Stimulated activated naive CD4-positive, alpha-beta T cell treated with Interleukin-2 at 50 U/mL for 16 hours (primary cell): ENCODE measurements around the gene CFAP92.
"Not testable (repeated sequence)": the region's sequence is repeated elsewhere in the genome, so short reads cannot be mapped to it uniquely, and the experiment has no call there.

Experiments
- DNase-seq: peaks from one replicate; lab custom pipeline; 2025; lab: John Stamatoyannopoulos, UW

CFAP92 gene

DNA sequence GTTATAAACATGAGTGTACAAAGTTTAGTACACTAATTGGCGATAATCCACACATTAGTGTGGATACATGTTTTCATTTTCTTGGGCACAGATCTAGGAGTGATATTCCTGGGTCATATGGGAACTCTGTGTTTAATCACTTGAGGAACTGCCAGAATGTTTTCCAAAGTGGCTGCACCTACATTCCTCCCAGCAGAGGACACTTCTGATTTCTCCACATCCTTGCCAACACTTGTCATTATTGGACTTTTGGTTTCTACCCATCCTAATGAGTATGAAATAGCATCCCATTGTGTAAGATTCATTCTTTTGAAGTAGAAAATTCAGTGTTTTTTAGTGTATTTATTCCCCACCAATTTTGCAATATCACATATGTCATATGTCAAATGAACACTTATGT lies 53.6 kb downstream of the CFAP92 start:
- DNase-seq = no peak

DNA sequence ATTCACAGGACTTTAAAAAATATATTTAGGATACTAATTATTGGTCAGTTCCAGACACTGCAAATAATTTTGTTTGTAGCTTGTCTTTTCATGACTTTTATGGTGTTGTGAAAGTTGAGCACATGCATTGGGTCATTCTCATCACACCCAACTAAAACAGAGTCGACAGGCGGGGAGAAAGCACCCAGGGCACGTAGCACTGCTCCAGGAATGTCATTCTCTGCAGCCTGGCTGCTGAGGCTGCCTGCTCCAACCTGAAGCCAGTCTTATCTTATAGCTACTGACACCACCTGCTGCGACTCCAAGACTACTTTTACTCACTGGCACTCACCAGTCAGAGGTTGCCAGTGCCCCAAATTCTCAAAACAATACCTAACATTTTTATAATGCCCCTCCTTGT lies 57.5 kb downstream of the CFAP92 start:
- no peak for DNase-seq

DNA sequence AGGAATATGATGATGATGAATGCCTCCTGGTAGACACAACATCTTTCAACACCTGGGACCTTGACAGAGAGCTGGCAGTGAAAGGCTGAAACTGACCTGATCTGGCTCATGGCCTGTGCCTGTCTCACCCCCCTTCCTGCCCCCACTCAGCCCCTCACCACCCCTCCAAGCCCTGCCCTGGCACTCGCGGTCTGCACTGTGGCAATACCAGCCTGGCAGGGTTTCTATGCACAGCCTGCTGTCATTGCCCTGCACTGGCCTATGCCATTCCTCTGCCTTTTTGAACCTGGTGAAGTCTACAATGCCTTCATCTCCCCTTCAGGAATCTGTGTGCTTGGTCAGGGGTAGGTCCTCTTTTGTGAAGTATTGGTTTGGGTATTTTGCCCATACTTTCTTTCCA lies 58.0 kb downstream of the CFAP92 start:
- DNase-seq = no peak

DNA sequence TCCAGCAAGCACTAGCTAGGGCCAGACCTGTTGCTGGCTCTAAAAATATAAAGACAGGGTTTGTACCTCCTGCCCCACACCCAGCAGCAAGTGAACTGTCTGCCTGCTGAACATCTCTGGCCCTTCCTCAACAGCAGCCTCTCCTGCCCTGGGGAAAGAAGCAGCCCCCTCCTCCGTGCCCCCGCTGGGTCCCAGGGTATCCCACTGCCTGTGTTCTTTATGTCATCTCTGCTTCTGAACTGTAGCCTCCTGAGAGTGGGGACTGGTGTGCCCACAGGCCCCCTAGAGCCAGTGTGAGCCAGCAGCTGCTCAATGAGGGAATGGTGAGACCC lies 60.0 kb downstream of the CFAP92 start:
- DNase-seq = no peak

DNA sequence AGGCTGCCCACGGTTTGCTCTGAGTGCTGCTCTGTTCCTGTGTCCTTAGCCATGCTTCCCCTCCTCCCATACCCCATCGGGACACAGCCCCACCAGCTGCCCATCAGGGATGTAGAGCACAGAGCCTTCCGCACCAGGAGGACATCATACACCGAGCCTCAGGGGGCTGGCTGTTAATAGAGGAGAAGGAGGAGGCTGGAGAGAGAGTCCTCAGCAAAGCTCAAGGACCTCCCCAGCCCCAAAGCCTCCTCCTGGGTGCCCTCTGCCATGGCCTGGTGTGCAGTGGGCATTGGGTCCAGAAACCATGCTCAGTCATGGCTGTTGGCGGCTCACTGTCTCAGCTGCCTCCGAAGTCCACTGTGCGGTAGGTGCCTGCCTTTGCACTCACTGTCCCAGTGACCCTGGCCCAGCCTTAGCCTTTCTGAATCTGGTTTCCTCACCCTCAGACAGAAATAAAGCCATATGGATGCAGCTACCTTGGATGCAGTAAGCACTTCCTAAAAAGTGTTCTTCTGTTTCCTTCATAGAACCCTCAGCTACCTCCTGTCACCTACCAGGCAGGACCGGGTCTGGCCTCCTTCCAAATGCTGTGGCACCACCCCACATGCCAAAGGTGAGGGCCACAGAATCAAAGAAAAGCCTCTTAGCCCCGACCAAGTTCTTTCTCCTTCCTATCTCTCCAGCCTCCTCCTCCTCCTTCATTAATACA lies 60.5 kb downstream of the CFAP92 start:
- no peak for DNase-seq

DNA sequence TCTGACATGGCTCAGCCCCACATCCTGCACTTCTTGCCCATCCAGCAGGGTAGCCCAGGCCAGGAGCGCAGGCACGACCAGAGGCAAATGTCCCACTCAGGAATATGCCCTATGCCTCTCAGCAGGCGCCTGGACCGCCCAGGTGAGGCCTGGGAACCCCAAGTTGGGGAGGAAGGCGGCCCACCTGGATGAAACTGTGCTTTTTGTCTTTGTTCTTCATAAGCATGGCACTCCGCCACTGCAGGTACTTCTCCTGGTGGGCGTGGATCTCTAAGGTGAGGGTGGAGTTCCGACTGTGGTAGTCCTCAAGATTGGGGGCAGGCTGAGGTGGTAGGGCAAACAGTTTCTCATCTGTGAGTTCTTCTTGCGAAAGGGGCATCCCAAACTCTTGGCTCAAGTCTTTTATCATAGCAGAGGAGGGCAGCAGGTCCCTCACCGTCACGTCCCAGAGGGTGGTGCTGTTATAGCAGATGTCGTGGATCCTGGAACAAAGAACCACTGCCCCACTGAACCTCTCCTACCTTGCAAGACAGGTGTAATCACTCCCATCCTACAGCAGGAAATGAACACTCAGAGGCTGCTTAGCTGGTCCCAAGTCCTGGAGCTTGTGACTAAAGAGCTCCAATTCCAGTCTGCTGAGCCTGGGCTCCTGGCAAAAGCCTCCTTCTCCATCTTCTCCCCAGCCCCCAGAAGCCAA lies 61.2 kb downstream of the CFAP92 start:
- no peak for DNase-seq

DNA sequence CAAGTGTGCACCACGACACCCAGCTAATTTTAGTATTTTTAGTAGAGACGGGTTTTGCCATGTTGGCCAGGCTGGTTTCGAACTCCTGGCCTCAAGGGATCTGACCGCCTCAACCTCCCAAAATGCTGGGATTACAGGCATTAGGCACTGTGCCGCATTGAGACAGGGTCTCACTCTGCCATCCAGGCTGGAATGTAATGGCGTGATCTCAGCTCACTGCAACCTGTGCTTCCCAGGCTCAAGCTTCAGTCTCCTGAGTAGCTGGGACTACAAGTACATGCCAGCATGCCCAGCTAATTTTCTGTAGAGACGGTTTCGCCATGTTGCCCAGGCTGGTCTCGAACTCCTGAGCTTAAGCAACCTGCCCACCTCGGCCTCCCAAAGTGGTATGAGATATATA lies 62.8 kb downstream of the CFAP92 start:
- no peak for DNase-seq

DNA sequence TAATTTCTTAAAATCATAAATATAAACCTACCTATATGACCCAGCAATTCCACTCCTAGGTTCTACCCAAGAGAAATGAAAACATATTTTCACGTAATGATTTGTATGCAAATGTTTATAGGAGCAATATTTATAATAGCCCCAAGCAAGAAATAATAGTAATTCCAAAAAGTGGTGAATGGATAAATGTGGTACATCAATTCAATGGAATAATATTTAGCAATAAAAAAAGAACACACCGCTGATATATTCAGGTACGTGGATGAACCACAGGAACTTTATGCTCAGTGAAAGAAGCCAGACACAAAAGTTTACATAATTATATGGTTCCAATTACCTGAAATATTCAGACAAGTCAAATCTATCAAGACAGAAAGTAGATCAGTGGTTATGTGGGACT lies 64.5 kb downstream of the CFAP92 start:
- DNase-seq = no peak

DNA sequence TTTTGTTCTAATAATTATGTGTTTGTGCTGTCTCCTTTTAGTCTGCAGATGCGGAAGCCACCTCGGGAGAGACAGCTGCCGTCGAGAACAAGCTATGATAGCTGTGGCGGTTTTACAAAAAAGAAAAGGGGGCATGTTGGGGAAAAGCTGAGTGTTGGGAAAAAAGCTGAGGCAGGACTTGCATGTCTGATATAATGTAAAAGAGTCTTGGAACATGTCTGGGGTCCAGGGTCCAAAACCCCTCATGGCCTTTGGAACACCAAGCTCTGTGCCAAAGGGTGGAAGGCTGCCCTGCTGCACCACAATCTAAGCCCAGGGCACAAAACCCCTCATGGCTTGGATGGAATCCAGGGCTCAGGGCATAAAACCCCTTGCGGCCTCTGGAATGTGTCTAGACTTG lies 69.9 kb downstream of the CFAP92 start:
- DNase-seq = not testable (repeated sequence)

DNA sequence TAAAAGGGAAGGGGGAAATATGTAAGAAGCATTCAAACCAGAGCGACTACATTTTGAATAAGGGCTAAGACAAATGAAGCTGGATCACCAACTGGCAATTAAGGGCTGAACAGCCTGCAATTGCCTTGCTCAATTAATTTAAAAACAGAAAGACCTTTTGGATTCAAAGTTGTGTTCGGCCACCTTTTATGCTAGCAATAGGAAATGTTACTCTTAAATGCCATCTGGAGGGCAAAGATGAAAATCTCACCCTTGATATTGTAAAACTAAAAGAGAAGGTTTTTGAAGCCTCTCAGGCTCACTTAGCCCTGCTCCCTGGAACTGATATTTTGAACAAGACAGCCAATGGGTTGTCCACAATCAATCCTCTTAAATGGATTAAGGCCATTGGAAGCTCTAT lies 70.3 kb downstream of the CFAP92 start:
- DNase-seq = no peak

DNA sequence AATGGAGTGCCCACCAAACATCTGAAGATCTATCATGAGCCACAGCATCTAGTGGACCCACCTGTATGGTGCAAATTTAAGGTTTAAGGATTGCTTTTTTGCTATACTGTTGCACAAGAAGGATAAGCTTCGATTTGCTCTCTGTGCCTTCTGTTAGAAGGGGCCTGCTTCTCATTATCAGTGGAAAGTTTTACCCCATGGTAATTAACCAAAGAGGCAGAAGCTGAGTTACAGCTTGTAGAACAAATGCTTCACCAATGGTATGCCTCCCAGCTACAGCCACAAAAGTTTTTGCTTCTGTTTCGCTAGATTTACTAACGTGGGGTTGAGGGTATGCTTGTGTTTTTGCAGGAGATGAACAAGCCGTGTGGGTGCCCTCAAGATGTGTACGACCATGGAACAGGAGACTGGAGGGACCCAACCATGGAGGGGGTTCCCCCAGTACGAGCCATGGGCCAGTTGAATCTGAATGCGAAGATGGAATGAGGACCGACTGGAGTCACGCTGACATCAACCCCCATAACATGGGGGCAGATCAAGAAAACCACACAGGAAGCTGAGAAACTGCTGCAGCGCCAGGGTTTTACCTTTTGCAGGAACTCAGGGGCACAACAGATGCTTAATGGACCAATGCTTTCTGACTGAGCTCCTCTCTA lies 70.9 kb downstream of the CFAP92 start:
- peak; percentile 43 for DNase-seq

DNA sequence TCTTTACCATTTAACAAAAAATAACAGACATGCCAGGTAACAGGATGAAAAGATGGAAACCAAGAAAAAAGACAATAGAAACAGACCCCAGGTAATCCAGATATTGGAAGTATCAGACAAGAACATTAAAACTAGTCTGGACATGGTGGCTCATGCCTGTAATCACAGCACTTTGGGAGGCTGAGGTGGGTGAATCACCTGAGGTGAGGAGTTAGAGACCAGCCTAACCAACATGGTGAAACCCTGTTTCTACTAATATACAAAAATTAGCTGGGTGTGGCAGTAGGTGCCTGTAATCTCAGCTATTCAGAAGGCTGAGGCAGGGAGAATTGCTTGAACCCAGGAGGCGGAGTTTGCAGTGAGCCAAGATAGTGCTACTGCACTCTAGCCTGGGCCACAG lies 73.9 kb downstream of the CFAP92 start:
- DNase-seq = no peak

DNA sequence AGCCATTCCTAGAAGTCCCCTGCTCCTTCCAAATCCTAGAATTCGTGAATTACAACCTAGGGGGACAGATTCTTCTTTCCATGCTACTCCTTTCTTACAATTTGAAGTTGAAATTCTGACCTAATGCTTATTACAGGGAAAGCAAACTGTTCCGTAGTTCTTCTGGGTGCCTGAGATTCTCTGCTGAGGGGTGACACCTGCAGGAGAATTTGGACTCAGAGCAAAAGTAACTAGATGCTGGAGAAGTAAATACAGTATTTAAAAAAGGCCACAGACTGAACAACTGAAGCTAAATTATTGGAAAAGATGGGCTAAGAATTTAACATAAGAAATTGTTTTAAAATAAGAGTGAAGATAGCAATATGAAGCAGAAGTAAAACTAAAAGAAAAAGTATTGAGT lies 76.6 kb downstream of the CFAP92 start:
- no peak for DNase-seq

DNA sequence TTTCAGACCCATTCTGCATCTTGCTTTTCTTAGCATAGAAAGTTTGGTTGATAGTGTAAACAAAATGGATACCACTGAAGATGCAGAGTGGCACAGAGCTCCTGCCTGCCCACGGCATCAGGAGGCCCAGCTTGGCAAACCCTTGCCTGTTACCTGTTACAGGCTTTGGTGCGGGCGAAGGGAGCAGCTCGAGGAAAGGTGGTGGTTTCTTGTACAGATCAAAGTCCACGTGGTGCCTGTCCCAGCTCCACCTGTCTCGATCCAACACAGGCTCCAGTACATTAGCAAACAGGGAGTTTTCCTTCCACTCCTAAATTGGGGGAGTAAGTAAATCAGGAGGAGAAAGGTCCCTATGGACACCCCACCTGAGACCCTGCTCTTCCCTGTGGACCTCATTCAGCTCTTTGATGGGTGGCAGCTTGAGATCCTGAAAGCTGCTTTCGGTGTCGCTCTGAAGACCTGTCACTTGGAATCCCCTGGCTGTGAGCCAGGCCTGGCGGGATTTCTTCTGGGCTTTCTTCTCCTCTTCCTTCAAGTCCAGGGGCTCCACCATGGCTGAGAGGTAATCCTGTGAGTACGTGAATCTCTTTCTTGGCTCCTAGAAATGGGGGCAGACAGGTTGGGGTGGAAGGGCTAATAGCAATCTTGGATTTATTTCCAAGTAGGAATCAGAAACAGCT lies 78.8 kb downstream of the CFAP92 start:
- DNase-seq = no peak

DNA sequence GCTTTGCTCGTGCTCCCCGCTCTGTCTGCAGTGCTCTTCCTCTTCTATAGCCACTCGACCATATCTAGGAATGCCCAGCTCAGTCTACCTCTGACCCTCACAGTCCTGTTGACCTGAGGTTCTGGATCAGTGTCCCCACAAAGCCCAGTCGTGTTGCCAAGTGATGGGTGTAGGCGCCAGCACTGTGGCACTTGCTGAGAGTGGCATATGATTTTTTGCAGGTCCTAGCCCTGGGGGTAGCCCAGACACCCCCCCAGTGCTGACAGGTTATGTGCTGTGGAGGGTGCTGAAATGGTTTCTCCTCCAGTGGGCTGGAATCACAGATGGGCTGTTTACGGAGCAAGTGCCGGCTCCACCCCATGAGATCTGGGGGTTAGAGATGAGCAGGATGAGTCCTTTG lies 82.0 kb downstream of the CFAP92 start:
- no peak for DNase-seq

DNA sequence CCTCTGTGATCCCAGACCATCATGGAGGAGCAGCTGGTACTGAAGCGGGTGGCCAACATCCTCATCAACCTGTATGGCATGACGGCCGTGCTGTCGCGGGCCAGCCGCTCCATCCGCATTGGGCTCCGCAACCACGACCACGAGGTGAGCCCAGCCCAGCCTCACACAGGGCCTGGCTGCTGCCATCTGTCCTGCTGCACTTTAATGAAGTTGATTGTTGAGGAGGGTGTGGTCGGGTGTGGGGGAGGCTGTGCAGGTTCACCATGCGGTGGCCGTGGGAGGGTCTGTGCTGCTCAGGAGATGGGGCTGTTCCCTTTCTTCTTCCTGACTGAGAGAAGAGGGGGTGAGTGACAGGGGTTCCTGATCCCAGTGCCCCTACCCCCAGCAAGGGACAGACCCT lies 83.9 kb downstream of the CFAP92 start:
- DNase-seq = no peak

DNA sequence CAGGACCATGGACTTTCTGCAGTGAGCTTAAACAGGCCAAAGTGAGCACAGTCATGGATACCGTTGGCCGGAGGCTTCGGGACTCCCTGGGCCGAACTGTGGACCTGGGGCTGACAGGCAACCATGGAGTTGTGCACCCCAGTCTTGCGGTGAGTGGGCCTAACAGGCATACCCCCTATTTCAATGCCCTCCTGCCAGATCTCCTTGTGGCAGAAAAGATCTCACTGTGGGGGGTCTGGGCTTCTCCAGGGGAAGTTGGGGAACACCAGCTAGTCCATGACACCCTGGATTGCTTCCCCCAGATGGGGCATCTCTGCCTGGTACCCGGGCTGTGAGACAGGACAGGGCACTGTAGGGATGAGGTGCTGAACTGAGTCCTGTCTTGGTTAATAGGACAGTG lies 84.9 kb downstream of the CFAP92 start:
- DNase-seq = no peak

DNA sequence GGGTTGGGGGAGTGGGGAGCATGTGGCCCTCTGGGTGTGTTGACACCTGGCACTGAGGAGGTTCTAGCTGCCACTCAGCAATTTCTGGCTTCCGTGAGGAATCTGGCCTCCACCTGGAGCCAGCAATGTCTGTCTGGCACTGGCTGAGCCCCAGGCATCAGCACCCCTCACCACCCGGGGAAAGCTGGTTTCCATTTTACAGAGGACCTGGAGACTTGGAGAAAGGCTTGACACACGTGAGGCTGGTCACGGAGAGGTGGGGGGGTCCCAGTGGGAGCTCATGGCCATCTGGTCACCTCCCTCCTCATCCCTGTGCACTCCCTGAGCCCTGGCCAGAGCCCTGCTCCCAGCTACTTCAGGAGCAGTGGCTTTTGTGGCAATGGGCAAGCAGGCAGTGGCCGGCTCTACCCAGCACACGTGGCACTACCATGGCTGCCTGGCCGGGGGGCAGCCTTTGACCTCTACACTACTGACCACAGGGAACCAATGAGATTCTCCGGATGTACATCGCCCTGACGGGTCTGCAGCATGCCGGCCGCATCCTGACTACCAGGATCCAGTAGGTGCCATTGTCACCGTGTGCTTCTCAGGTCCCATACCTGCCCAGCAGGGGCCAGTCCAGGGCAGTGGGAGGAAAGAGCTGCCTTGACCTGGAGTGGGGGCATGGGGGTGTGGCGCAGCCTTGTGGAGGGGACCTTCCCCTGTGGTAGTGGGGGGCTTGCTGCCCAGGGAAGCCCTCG lies 86.0 kb downstream of the CFAP92 start:
- DNase-seq = no peak

DNA sequence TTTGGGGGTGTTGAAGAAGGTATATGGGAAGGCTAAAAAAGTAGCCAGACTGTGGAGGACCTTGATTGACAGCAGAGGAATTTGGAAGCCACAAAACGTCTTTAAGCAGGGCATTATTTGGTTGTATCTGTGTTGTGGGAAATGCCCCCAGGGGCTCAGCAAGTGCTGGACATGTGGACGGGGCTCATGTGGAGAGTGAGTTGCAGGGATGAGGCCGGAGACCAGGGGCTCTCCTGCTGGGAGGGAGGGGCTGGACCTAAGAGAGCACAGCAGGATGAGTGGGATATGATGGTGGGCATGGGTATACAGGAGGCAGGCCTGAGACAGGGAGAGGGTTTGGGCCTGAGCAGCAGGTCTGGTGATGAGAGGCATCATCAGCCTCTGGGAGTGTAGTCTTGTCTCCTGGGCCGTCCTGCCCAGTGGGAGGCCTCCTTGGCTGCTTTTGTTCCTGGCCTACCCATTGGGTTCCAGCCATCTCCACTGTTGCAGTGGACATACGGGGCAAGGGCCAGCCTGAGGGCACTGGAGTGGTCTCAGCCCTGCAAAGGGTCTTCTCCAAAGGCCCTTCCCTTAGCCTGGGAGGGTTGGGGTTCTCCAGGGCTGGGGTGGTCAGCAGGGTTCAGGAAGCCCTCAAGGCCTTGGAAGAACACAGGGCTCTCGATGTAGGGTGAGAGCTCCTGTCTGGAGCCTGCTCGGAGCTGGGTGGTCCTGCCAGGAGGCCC lies 86.9 kb downstream of the CFAP92 start:
- DNase-seq = no peak

DNA sequence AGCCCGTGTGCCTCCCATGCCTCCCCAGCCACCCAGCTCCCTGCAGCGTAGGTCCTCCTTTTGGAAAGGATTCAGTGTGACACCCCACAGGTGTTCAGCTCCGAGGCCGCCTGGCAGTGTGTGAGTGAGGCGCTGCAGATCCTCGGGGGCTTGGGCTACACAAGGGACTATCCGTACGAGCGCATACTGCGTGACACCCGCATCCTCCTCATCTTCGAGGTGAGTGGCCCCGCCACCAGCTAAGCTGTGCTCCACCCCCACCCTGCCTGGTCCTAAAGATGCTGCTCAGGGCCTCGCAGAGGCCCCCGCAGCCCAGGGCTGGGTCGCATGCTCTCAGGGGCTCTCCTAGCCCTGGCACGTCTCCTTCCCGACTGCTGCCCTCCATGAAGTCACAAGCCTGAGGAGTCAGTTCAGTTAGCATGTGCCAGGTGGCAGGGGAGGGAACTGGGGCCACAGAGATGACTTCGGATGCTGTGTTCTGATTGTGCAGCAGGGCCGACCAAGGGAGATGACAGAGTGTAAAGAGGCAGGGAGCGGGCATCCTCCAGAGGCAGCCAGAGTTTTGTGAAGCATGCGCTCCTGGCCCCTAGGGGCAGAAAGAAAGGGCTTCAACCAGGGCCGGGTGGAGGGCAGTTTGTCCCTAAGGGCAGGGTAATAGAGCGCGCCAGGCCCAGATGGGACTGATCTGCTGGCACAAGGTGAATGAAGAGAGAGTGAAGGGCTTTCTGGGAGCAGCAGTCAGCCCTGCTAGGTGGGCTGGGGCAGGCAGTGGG lies 87.7 kb downstream of the CFAP92 start:
- no peak for DNase-seq

DNA sequence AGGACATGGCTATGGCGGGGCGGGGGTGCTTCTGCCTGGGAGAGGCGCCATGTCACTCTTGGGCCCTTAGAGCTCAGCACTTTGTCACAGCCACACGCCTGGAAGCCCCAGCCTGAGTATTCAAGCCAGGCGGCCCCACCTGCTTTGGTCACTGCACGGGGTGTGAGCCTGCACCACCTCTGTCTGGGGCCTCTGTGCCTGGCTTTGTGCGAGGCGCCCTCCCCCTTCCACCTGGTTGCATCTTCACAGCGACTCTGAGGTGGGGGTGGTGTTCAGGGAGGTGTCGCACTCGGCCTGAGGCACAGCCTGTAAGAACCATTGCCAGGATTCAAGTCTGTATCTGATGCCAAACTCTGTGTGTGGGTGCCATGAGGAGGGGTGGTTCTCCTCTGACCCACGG lies 90.4 kb downstream of the CFAP92 start:
- DNase-seq = no peak
